Peyer's patch (tissue), 4 donors: ENCODE data around the gene FASTK. TPM values are rescaled to one million over a fixed set of nuclear protein-coding genes. Genes with fewer than 3 reads are reported as not detected.
A peak's percentile ranks its signal among the peaks of the same experiment; 100 is the strongest.

Experiments
- DNase-seq, 3 donors: peaks; one replicate each; pipeline ENCODE4 v3.0.0-alpha.2; 2017 to 2019
- H3K27ac ChIP-seq, 4 donors: fragments of 200-600 bp; sonication (generic); one replicate each; pipeline ENCODE4 v1.5.1; 2016 to 2019
- H3K27me3 ChIP-seq, 2 donors: fragments of 200-600 bp; sonication (generic); one replicate each; pipeline ENCODE4 v1.5.1; 2019
- H3K36me3 ChIP-seq, 3 donors: fragments of 200-600 bp; sonication (generic); one replicate each; pipeline ENCODE4 v1.5.1; 2016 to 2019
- H3K4me1 ChIP-seq, 4 donors: fragments of 200-600 bp; sonication (generic); one replicate each; pipeline ENCODE4 v1.5.1; 2016 to 2019
- H3K4me3 ChIP-seq, 4 donors: fragments of 200-600 bp; sonication (generic); 1 replicate in 3 of 4; 2 replicates in 1 of 4; pipeline ENCODE4 v1.5.1; 2016 to 2019; ENCODE audit warnings: mild to moderate bottlenecking in 1 of 4
- H3K9me3 ChIP-seq, 4 donors: fragments of 200-600 bp; sonication (generic); one replicate each; pipeline ENCODE4 v1.5.1; 2016 to 2019; ENCODE audit warnings: mild to moderate bottlenecking in 1 of 4
- CTCF ChIP-seq, 6 experiments: fragments of 450-650 bp in 4 of 6; fragments of 200-600 bp in 2 of 6; sonication (generic) in 1 of 6; IDR thresholded peaks; one replicate each; pipeline ENCODE4 v1.5.1; 2017 to 2019; ENCODE audit warnings: antibody characterized with exemption in 6 of 6, mild to moderate bottlenecking in 3 of 6, moderate library complexity in 1 of 6
- POLR2A ChIP-seq, 2 donors: fragments of 450-650 bp; IDR thresholded peaks; one replicate each; pipeline ENCODE4 v1.5.1; 2017; ENCODE audit warnings: antibody characterized with exemption in 2 of 2, mild to moderate bottlenecking in 2 of 2, moderate library complexity in 2 of 2
- total RNA-seq, 4 donors: library from RNA; depleted of rRNA; stranded (reverse); fragments of >200 nt; gene quantifications; one replicate each; pipeline ENCODE4 v1.1.0, GENCODE V29; 2016

The FASTK gene
- total RNA-seq, 4 donors from 2014 or later = 99.0 to 239 (median 158) TPM

GRCh38 chr7:151085329-151085690, 4.7 kb upstream of the FASTK start:
- no peak for TF ChIP-seq POLR2A (IDR thresholded peaks at IDR 0.05)
- TF ChIP-seq CTCF (IDR thresholded peaks at IDR 0.05) = no peak
- Histone ChIP-seq H3K9me3 (no peaks in the 10 kb centered on the region), H3K27me3 (no peaks in the 10 kb centered on the region), H3K4me1 (peaks cover 3 to 56% (median 34%) of the 10 kb centered on the region in 4 donors), H3K27ac (peak overlapping the region in 3 of 4 donors; percentile 79 to 91 (median 83)), H3K36me3 (no peaks in the 10 kb centered on the region), H3K4me3 (peak overlapping the region in 2 of 4 donors; percentile 46 to 94)
- no peak for DNase-seq

- TF ChIP-seq POLR2A (IDR thresholded peaks at IDR 0.05) (no peak), CTCF (IDR thresholded peaks at IDR 0.05) (no peak)
- peak overlapping the region; percentile 95 to 97 (median 96) for H3K27ac ChIP-seq
These were observed 3.2 kb upstream of the FASTK start for GRCh38 chr7:151083824-151084160.

GRCh38 chr7:151083071-151083823, 2.6 kb upstream of the FASTK start, which contains the start of gene TMUB1:
Gene TMUB1, minus strand, starts transcription at chr7:151083493. Its CDS starts 930 bp downstream, at chr7:151082563.
- Histone ChIP-seq H3K4me3 (peak within 1 kb of the TSS; percentile 90 to 96 (median 92)), H3K27ac (peak within 1 kb of the TSS; percentile 95 to 97 (median 96)), H3K4me1 (peaks cover 3 to 57% (median 43%) of the 10 kb centered on the region in 4 donors), H3K9me3 (no peaks in the 10 kb centered on the region), H3K36me3 (no peaks in the 10 kb centered on the region), H3K27me3 (no peaks in the 10 kb centered on the region)
- peak; percentile 86 to 94 (median 89) for DNase-seq
- TF ChIP-seq POLR2A (IDR thresholded peaks at IDR 0.05) (peak; percentile 34 to 48), CTCF (IDR thresholded peaks at IDR 0.05) (no peak)

More at GRCh38 chr7:151083824-151084160, 3.2 kb upstream of the FASTK start:
- H3K4me3 ChIP-seq = peak overlapping the region; percentile 90 to 96 (median 92)
- DNase-seq = no peak
- no peaks in the 10 kb centered on the region for H3K27me3 ChIP-seq
- no peaks in the 10 kb centered on the region for H3K9me3 ChIP-seq
- peaks cover 3 to 56% (median 43%) of the 10 kb centered on the region in 4 donors for H3K4me1 ChIP-seq
- no peaks in the 10 kb centered on the region for H3K36me3 ChIP-seq

- H3K36me3 ChIP-seq = no peaks in the 10 kb centered on the region
- peak in 1 of 3 donors; percentile 48 for DNase-seq
- H3K9me3 ChIP-seq = no peaks in the 10 kb centered on the region
- no peaks in the 10 kb centered on the region for H3K27me3 ChIP-seq
- H3K27ac ChIP-seq = peak overlapping the region; percentile 95 to 97 (median 96)
- peak overlapping the region; percentile 90 to 96 (median 94) for H3K4me3 ChIP-seq
- H3K4me1 ChIP-seq = peaks cover 3 to 52% (median 37%) of the 10 kb centered on the region in 4 donors
- no peak for TF ChIP-seq POLR2A (IDR thresholded peaks at IDR 0.05)
- no peak for TF ChIP-seq CTCF (IDR thresholded peaks at IDR 0.05)
These were observed 1.8 kb upstream of the FASTK start for GRCh38 chr7:151082141-151083070.
